ENCODE measurements around the gene APH1B. TPM values are rescaled to one million over a fixed set of nuclear protein-coding genes. Genes with fewer than 3 reads are reported as not detected.

Gene APH1B
- total and polyA plus RNA-seq, 2 donors (not counting 3 experiments of a cell fraction or from before 2014, with no cell fraction given): 14.6 to 24.6 TPM

GRCh38 chr15:63264688-63265293, 12.6 kb upstream of the APH1B start:
- DNase-seq (ENCODE audit: low read depth, low spot score): no peak
- intact Hi-C loops (cut with micrococcal nuclease): no loop called here
- peaks cover 4 to 13% of the 10 kb centered on the region in 2 experiments for H3K36me3 ChIP-seq (ENCODE audit: control insufficient read depth in 2 of 2, extremely low read depth in 1 of 2, insufficient read depth in 2 of 2, low read length in 2 of 2)
- BruUV-seq (replicated peaks): no TSS peak
- no peak overlapping the region for H3K9ac ChIP-seq (replicated peaks; ENCODE audit: extremely low read depth, insufficient read depth, low read length)
- H2AFZ ChIP-seq (ENCODE audit: low read depth, low read length): no peak overlapping the region
- dilution Hi-C loops (cut with MboI; ENCODE audit: extremely low pct_ligation_motif_present, low sequenced_read_pairs): no loop called here
- CTCF ChIA-PET: no interaction called here
- H3K27ac ChIP-seq (ENCODE audit: insufficient read depth, low read depth, low read length): no peak overlapping the region
- no peak for TF ChIP-seq POLR2AphosphoS5 (IDR thresholded peaks at IDR 0.05; ENCODE audit: insufficient read depth, low read depth, low read length)
- TF ChIP-seq FOS (IDR thresholded peaks at IDR 0.05; ENCODE audit: borderline replicate concordance, insufficient read depth, low read length): no peak
- TF ChIP-seq EZH2 (IDR thresholded peaks at IDR 0.05; ENCODE audit: borderline replicate concordance, low read depth, low read length, severe bottlenecking): no peak
- no peak for TF ChIP-seq MAX (IDR thresholded peaks at IDR 0.05; ENCODE audit: insufficient read depth, insufficient read length)
- no peak for TF ChIP-seq GATA2 (IDR thresholded peaks at IDR 0.05; ENCODE audit: insufficient read depth, insufficient read length, low read depth, low read length)
- no peak for TF ChIP-seq POLR2A (IDR thresholded peaks at IDR 0.05; ENCODE audit: low read depth, low read length)
- TF ChIP-seq CTCF (IDR thresholded peaks at IDR 0.05; ENCODE audit: extremely low read depth in 1 of 2, insufficient read depth in 1 of 2, low read depth in 1 of 2, low read length in 2 of 2): no peak
- TF ChIP-seq MYC (IDR thresholded peaks at IDR 0.05; ENCODE audit: low read depth, low read length): no peak
- no peak for TF ChIP-seq JUN (IDR thresholded peaks at IDR 0.05; ENCODE audit: borderline replicate concordance, insufficient read depth, insufficient read length, low read depth)
- H3K79me2 ChIP-seq (ENCODE audit: control insufficient read depth, insufficient read depth, low read length): no peaks in the 10 kb centered on the region
- H4K20me1 ChIP-seq (replicated peaks; ENCODE audit: control insufficient read depth, extremely low read depth, insufficient read depth, low read length): no peaks in the 10 kb centered on the region
- H3K4me3 ChIP-seq (replicated peaks in 1 of 3; ENCODE audit: insufficient read depth in 1 of 3, low read depth in 1 of 3, low read length in 3 of 3): no peak overlapping the region
- H3K9me1 ChIP-seq (replicated peaks; ENCODE audit: control insufficient read depth, extremely low read depth, insufficient read depth, low read length): peaks cover 3% of the 10 kb centered on the region
- H3K27me3 ChIP-seq (ENCODE audit: control insufficient read depth in 2 of 2, insufficient read depth in 2 of 2, low read length in 2 of 2): no peaks in the 10 kb centered on the region
- H3K9me3 ChIP-seq (replicated peaks; ENCODE audit: control insufficient read depth, insufficient read depth, low read length): no peaks in the 10 kb centered on the region
- no peak overlapping the region for H3K4me2 ChIP-seq (ENCODE audit: insufficient read depth, low read length)
- H3K4me1 ChIP-seq (ENCODE audit: control insufficient read depth, extremely low read depth, insufficient read depth, low read length): peaks cover 12% of the 10 kb centered on the region
- POLR2A ChIA-PET: no interaction called here
- FAIRE-seq: no peak
